TTC549 (cell line): Measurements from ENCODE around the gene COQ7.

Experiments used
- FAIRE-seq: peaks from 2 replicates; lab custom pipeline; 2012; peaks lifted over from hg19 to GRCh38; lab: Jason Lieb, UNC

Gene COQ7

GRCh38 chr16:19086322-19087199 lies 19.1 kb downstream of the COQ7 start:
- FAIRE-seq: no peak

GRCh38 chr16:19088341-19088916 lies 21.0 kb downstream of the COQ7 start:
- no peak for FAIRE-seq

- FAIRE-seq: no peak
Measured at GRCh38 chr16:19089410-19089955, 22.1 kb downstream of the COQ7 start.

GRCh38 chr16:19090916-19091315 lies 23.5 kb downstream of the COQ7 start:
- FAIRE-seq: no peak

- FAIRE-seq: no peak
Measured at GRCh38 chr16:19092653-19093410, 25.4 kb downstream of the COQ7 start.

GRCh38 chr16:19093631-19094541 lies 26.5 kb downstream of the COQ7 start:
- no peak for FAIRE-seq

- FAIRE-seq: no peak
Measured at GRCh38 chr16:19094542-19095365, 27.3 kb downstream of the COQ7 start.

GRCh38 chr16:19095654-19096053 lies 28.2 kb downstream of the COQ7 start:
- no peak for FAIRE-seq

- no peak for FAIRE-seq
Measured at GRCh38 chr16:19098173-19098572, 30.8 kb downstream of the COQ7 start.

- no peak for FAIRE-seq
Measured at GRCh38 chr16:19102187-19102872, 34.9 kb downstream of the COQ7 start.

- no peak for FAIRE-seq
Measured at GRCh38 chr16:19104607-19105006, 37.2 kb downstream of the COQ7 start.

GRCh38 chr16:19105131-19105530 lies 37.7 kb downstream of the COQ7 start:
- no peak for FAIRE-seq

- no peak for FAIRE-seq
Measured at GRCh38 chr16:19105891-19106624, 38.6 kb downstream of the COQ7 start.

- no peak for FAIRE-seq
Measured at GRCh38 chr16:19106625-19107020, 39.2 kb downstream of the COQ7 start.

GRCh38 chr16:19108409-19109287 lies 41.2 kb downstream of the COQ7 start:
- no peak for FAIRE-seq

GRCh38 chr16:19109288-19109664 lies 41.9 kb downstream of the COQ7 start:
- no peak for FAIRE-seq

- FAIRE-seq: no peak
Measured at GRCh38 chr16:19110537-19111360, 43.3 kb downstream of the COQ7 start.

- no peak for FAIRE-seq
Measured at GRCh38 chr16:19112099-19112407, 44.6 kb downstream of the COQ7 start.
